Measurements from ENCODE around the gene GSTA2.

DNA sequence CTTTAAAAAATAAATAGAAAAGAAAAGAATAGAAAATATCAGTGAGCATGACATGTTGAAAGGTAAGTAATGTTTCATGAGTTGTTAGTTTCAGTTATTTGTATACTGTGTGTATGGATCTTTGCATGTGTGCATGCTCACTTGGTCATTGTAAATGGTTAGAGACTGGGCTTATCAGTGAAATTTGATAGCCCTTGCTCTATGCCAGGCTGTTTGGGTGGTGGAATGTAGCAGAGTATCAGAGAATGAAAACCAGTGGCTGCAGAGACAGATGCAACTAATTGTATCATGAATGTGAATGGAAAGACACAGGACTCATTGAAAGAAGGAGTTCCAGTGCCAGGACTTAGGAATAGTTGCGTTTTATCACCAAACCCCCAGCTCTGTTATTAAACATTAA lies 4.2 kb downstream of the GSTA2 start:
- TF ChIP-seq, protein P1, sequence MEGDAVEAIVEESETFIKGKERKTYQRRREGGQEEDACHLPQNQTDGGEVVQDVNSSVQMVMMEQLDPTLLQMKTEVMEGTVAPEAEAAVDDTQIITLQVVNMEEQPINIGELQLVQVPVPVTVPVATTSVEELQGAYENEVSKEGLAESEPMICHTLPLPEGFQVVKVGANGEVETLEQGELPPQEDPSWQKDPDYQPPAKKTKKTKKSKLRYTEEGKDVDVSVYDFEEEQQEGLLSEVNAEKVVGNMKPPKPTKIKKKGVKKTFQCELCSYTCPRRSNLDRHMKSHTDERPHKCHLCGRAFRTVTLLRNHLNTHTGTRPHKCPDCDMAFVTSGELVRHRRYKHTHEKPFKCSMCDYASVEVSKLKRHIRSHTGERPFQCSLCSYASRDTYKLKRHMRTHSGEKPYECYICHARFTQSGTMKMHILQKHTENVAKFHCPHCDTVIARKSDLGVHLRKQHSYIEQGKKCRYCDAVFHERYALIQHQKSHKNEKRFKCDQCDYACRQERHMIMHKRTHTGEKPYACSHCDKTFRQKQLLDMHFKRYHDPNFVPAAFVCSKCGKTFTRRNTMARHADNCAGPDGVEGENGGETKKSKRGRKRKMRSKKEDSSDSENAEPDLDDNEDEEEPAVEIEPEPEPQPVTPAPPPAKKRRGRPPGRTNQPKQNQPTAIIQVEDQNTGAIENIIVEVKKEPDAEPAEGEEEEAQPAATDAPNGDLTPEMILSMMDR (IDR thresholded peaks at IDR 0.05; ENCODE audit: insufficient read depth, low read length, poor library complexity, severe bottlenecking): no peak
- TF ChIP-seq EZH2phosphoT487 (conservative IDR thresholded peaks at IDR 0.05; ENCODE audit: low read length): no peak
